ENCODE measurements around the gene KRTAP10-2. TPM values are rescaled to one million over a fixed set of nuclear protein-coding genes. Genes with fewer than 3 reads are reported as not detected.
"Not testable (repeated sequence)": the region's sequence is repeated elsewhere in the genome, so short reads cannot be mapped to it uniquely, and the experiment has no call there.

KRTAP10-2 gene
- total RNA-seq, 1 donor from 2014 or later = not detected

DNA sequence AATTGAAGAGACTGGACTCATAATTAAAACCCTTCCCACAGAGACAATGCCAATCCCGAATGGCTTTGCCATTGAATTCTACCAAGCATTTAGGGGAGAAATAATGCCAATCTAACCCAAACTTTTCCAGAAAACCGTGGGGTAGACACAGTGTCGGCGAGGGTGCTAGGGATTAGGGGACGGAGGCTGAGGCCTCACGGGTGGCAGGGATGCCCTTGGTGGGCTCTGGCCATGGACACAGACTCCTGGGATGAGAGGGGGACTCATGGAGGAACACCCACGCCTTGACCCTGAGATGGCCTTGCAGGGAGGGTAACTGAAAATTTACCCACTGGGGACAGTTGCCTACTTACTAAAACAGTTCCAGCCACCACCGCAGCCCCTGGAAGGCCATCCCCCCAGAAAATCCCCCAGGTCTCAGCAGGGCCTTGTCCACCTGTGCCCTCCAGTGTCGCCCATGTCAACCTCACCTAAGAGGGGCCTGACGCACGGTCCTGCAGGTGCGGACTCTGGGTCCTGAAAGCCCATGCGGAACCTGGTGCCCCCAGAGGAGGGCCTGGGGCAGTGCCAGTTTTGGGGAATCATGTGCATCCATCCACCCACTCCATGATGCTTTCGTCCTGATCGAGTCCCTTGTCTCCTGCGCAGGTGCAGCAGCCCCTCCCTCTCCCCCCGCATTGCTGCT, 27.2 kb upstream of the KRTAP10-2 start:
- Histone ChIP-seq H3K9me3 (peaks cover 8% of the 10 kb centered on the region), H3K27me3 (no peaks in the 10 kb centered on the region), H3K27ac (no peak overlapping the region), H3K4me1 (no peaks in the 10 kb centered on the region), H3K4me3 (no peak overlapping the region), H3K36me3 (no peaks in the 10 kb centered on the region)
- DNase-seq = peak; percentile 48
- intact Hi-C loops (cut with DNase I) = no loop called here
- ATAC-seq = no peak
- TF ChIP-seq CTCF (IDR thresholded peaks at IDR 0.05) = no peak

DNA sequence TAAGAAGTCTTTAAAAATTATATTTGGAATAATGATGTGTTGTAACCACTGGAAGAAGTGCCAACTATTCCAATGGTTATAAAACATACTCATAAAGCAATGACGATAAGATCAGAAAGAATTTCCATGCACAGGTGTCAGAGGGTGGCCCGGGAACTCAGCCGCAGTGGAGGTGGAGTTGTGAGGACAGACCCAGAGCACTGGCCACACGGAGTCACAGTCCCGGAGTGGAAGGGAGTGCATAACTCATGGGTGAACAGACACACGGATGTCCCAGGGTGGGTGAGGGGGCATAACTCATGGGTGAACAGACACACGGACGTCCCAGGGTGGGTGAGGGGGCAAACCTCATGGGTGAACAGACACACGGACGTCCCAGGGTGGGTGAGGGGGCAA, 24.7 kb upstream of the KRTAP10-2 start:
- H3K4me1 ChIP-seq = no peaks in the 10 kb centered on the region
- ATAC-seq (no peak), DNase-seq (no peak)
- H3K27me3 ChIP-seq = no peaks in the 10 kb centered on the region
- intact Hi-C loops (cut with DNase I) = no loop called here
- no peak for TF ChIP-seq CTCF (IDR thresholded peaks at IDR 0.05)
- H3K4me3 ChIP-seq = no peak overlapping the region
- no peaks in the 10 kb centered on the region for H3K36me3 ChIP-seq
- no peaks in the 10 kb centered on the region for H3K9me3 ChIP-seq
- H3K27ac ChIP-seq = no peak overlapping the region

GRCh38 chr21:44575307-44576024, 24.2 kb upstream of the KRTAP10-2 start:
- TF ChIP-seq CTCF (IDR thresholded peaks at IDR 0.05) = no peak
- Histone ChIP-seq H3K9me3 (no peaks in the 10 kb centered on the region), H3K36me3 (no peaks in the 10 kb centered on the region), H3K27me3 (no peaks in the 10 kb centered on the region), H3K27ac (no peak overlapping the region), H3K4me3 (no peak overlapping the region), H3K4me1 (no peaks in the 10 kb centered on the region)
- ATAC-seq (no peak), DNase-seq (no peak)
- intact Hi-C loops (cut with DNase I) = no loop called here

GRCh38 chr21:44574457-44575306, 23.4 kb upstream of the KRTAP10-2 start:
- intact Hi-C loops (cut with DNase I) = no loop called here
- no peaks in the 10 kb centered on the region for H3K27me3 ChIP-seq

DNA sequence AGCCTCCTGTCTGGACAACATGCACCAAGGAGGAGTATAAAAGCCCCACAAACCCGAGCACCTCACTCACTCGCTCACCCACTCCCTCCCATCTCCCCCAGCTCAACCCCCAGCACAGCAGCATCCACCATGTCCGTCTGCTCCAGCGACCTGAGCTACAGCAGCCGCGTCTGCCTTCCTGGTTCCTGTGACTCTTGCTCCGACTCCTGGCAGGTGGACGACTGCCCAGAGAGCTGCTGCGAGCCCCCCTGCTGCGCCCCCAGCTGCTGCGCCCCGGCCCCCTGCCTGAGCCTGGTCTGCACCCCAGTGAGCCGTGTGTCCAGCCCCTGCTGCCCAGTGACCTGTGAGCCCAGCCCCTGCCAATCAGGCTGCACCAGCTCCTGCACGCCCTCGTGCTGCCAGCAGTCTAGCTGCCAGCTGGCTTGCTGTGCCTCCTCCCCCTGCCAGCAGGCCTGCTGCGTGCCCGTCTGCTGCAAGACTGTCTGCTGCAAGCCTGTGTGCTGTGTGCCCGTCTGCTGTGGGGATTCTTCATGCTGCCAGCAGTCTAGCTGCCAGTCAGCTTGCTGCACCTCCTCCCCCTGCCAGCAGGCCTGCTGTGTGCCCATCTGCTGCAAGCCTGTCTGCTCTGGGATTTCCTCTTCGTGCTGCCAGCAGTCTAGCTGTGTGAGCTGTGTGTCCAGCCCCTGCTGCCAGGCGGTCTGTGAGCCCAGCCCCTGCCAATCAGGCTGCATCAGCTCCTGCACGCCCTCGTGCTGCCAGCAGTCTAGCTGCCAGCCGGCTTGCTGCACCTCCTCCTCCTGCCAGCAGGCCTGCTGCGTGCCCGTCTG, 22.5 kb upstream of the KRTAP10-2 start, which contains the start of gene KRTAP10-4:
TSS of gene KRTAP10-4 (plus strand) at position 100 of the 827 bp plus-strand sequence. CDS start at position 130, 30 bp downstream.
- H3K27me3 ChIP-seq; H3K4me3 ChIP-seq; H3K9me3 ChIP-seq; intact Hi-C loops (cut with DNase I); H3K36me3 ChIP-seq; H3K27ac ChIP-seq; ATAC-seq; H3K4me1 ChIP-seq: not testable (repeated sequence)
- DNase-seq = peak; percentile 45

More at GRCh38 chr21:44574457-44575306, 23.4 kb upstream of the KRTAP10-2 start:
- no peak for TF ChIP-seq CTCF (IDR thresholded peaks at IDR 0.05)
- Histone ChIP-seq H3K36me3 (no peaks in the 10 kb centered on the region), H3K9me3 (no peaks in the 10 kb centered on the region), H3K27ac (no peak overlapping the region), H3K4me1 (no peaks in the 10 kb centered on the region), H3K4me3 (no peak overlapping the region)
- DNase-seq = peak; percentile 47
- no peak for ATAC-seq

Data from upper lobe of right lung (tissue), 1 donor.